Measurements from ENCODE around the gene C11orf54.

C11orf54 gene

GRCh38 chr11:93719310-93719709, 22.2 kb upstream of the C11orf54 start:
- Histone ChIP-seq H3K36me3 (ENCODE audit: control insufficient read depth, insufficient read depth, low read length) (peaks cover 85% of the 10 kb centered on the region), H3K27ac (ENCODE audit: low read depth, low read length, severe bottlenecking) (no peak overlapping the region), H3K4me1 (ENCODE audit: control insufficient read depth, insufficient read depth, low read length, poor library complexity, severe bottlenecking) (no peaks in the 10 kb centered on the region), H3K9me3 (ENCODE audit: control insufficient read depth, low read length) (no peaks in the 10 kb centered on the region), H3K4me3 (ENCODE audit: extremely low read depth, insufficient read depth, low read length, poor library complexity, severe bottlenecking) (no peak overlapping the region)
- no CpG with 5 or more reads among the region's 4 CpGs for WGBS, 2 experiments (ENCODE audit: insufficient coverage in 2 of 2)

GRCh38 chr11:93720522-93720921, 20.9 kb upstream of the C11orf54 start:
- Histone ChIP-seq H3K4me3 (ENCODE audit: extremely low read depth, insufficient read depth, low read length, poor library complexity, severe bottlenecking) (no peak overlapping the region), H3K36me3 (ENCODE audit: control insufficient read depth, insufficient read depth, low read length) (peaks cover 80% of the 10 kb centered on the region), H3K27ac (ENCODE audit: low read depth, low read length, severe bottlenecking) (no peak overlapping the region), H3K4me1 (ENCODE audit: control insufficient read depth, insufficient read depth, low read length, poor library complexity, severe bottlenecking) (no peaks in the 10 kb centered on the region), H3K9me3 (ENCODE audit: control insufficient read depth, low read length) (no peaks in the 10 kb centered on the region)
- 98 to 100% methylated on average over 3 to 4 of the region's 7 CpGs for WGBS, 2 experiments (ENCODE audit: insufficient coverage in 2 of 2)

- Histone ChIP-seq H3K36me3 (ENCODE audit: control insufficient read depth, insufficient read depth, low read length) (peaks cover 90% of the 10 kb centered on the region), H3K27ac (ENCODE audit: low read depth, low read length, severe bottlenecking) (no peak overlapping the region), H3K9me3 (ENCODE audit: control insufficient read depth, low read length) (no peaks in the 10 kb centered on the region), H3K4me1 (ENCODE audit: control insufficient read depth, insufficient read depth, low read length, poor library complexity, severe bottlenecking) (no peaks in the 10 kb centered on the region), H3K4me3 (ENCODE audit: extremely low read depth, insufficient read depth, low read length, poor library complexity, severe bottlenecking) (no peak overlapping the region)
- no CpG with 5 or more reads among the region's 1 CpG for WGBS, 2 experiments (ENCODE audit: insufficient coverage in 2 of 2)
Observed at GRCh38 chr11:93724089-93724488, 17.4 kb upstream of the C11orf54 start.

- H3K4me1 ChIP-seq (ENCODE audit: control insufficient read depth, insufficient read depth, low read length, poor library complexity, severe bottlenecking): no peaks in the 10 kb centered on the region
- H3K36me3 ChIP-seq (ENCODE audit: control insufficient read depth, insufficient read depth, low read length): peaks cover 90% of the 10 kb centered on the region
- peak overlapping the region; percentile 25 for H3K27ac ChIP-seq (ENCODE audit: low read depth, low read length, severe bottlenecking)
- no peaks in the 10 kb centered on the region for H3K9me3 ChIP-seq (ENCODE audit: control insufficient read depth, low read length)
- no peak overlapping the region for H3K4me3 ChIP-seq (ENCODE audit: extremely low read depth, insufficient read depth, low read length, poor library complexity, severe bottlenecking)
- no CpG with 5 or more reads among the region's 4 CpGs for WGBS, 2 experiments (ENCODE audit: insufficient coverage in 2 of 2)
Observed at GRCh38 chr11:93727985-93728791, 13.3 kb upstream of the C11orf54 start.

GRCh38 chr11:93728792-93729128, 12.7 kb upstream of the C11orf54 start:
- H3K9me3 ChIP-seq (ENCODE audit: control insufficient read depth, low read length): no peaks in the 10 kb centered on the region
- peaks cover 90% of the 10 kb centered on the region for H3K36me3 ChIP-seq (ENCODE audit: control insufficient read depth, insufficient read depth, low read length)
- WGBS, 2 experiments (ENCODE audit: insufficient coverage in 2 of 2): no CpG with 5 or more reads among the region's 2 CpGs
- H3K4me1 ChIP-seq (ENCODE audit: control insufficient read depth, insufficient read depth, low read length, poor library complexity, severe bottlenecking): no peaks in the 10 kb centered on the region
- H3K27ac ChIP-seq (ENCODE audit: low read depth, low read length, severe bottlenecking): peak overlapping the region; percentile 25
- H3K4me3 ChIP-seq (ENCODE audit: extremely low read depth, insufficient read depth, low read length, poor library complexity, severe bottlenecking): no peak overlapping the region

- 91 to 100% methylated on average over 1 to 4 of the region's 5 CpGs for WGBS, 2 experiments (ENCODE audit: insufficient coverage in 2 of 2)
- Histone ChIP-seq H3K9me3 (ENCODE audit: control insufficient read depth, low read length) (no peaks in the 10 kb centered on the region), H3K4me3 (ENCODE audit: extremely low read depth, insufficient read depth, low read length, poor library complexity, severe bottlenecking) (no peak overlapping the region), H3K36me3 (ENCODE audit: control insufficient read depth, insufficient read depth, low read length) (peaks cover 91% of the 10 kb centered on the region), H3K27ac (ENCODE audit: low read depth, low read length, severe bottlenecking) (peak overlapping the region; percentile 25), H3K4me1 (ENCODE audit: control insufficient read depth, insufficient read depth, low read length, poor library complexity, severe bottlenecking) (no peaks in the 10 kb centered on the region)
Observed at GRCh38 chr11:93729129-93729616, 12.3 kb upstream of the C11orf54 start.

GRCh38 chr11:93730108-93731107, 11.1 kb upstream of the C11orf54 start:
- Histone ChIP-seq H3K36me3 (ENCODE audit: control insufficient read depth, insufficient read depth, low read length) (peaks cover 96% of the 10 kb centered on the region), H3K4me3 (ENCODE audit: extremely low read depth, insufficient read depth, low read length, poor library complexity, severe bottlenecking) (no peak overlapping the region), H3K4me1 (ENCODE audit: control insufficient read depth, insufficient read depth, low read length, poor library complexity, severe bottlenecking) (peaks cover 2% of the 10 kb centered on the region), H3K9me3 (ENCODE audit: control insufficient read depth, low read length) (no peaks in the 10 kb centered on the region), H3K27ac (ENCODE audit: low read depth, low read length, severe bottlenecking) (peak overlapping the region; percentile 25)
- 94 to 100% methylated on average over 2 of the region's 5 CpGs for WGBS, 2 experiments (ENCODE audit: insufficient coverage in 2 of 2)

- 95 to 100% methylated on average over 2 of the region's 4 CpGs for WGBS, 2 experiments (ENCODE audit: insufficient coverage in 2 of 2)
- H3K36me3 ChIP-seq (ENCODE audit: control insufficient read depth, insufficient read depth, low read length): peaks cover 93% of the 10 kb centered on the region
- no peaks in the 10 kb centered on the region for H3K9me3 ChIP-seq (ENCODE audit: control insufficient read depth, low read length)
- H3K4me3 ChIP-seq (ENCODE audit: extremely low read depth, insufficient read depth, low read length, poor library complexity, severe bottlenecking): no peak overlapping the region
- peaks cover 4% of the 10 kb centered on the region for H3K4me1 ChIP-seq (ENCODE audit: control insufficient read depth, insufficient read depth, low read length, poor library complexity, severe bottlenecking)
- no peak overlapping the region for H3K27ac ChIP-seq (ENCODE audit: low read depth, low read length, severe bottlenecking)
Observed at GRCh38 chr11:93732237-93732892, 9.1 kb upstream of the C11orf54 start.

- WGBS, 2 experiments (ENCODE audit: insufficient coverage in 2 of 2): 93 to 94% methylated on average over 5 to 6 of the region's 6 CpGs
- peak overlapping the region; percentile 52 for H3K27ac ChIP-seq (ENCODE audit: low read depth, low read length, severe bottlenecking)
- no peaks in the 10 kb centered on the region for H3K9me3 ChIP-seq (ENCODE audit: control insufficient read depth, low read length)
- no peak overlapping the region for H3K4me3 ChIP-seq (ENCODE audit: extremely low read depth, insufficient read depth, low read length, poor library complexity, severe bottlenecking)
- peaks cover 5% of the 10 kb centered on the region for H3K4me1 ChIP-seq (ENCODE audit: control insufficient read depth, insufficient read depth, low read length, poor library complexity, severe bottlenecking)
- peaks cover 93% of the 10 kb centered on the region for H3K36me3 ChIP-seq (ENCODE audit: control insufficient read depth, insufficient read depth, low read length)
Observed at GRCh38 chr11:93733474-93733873, 8.0 kb upstream of the C11orf54 start.

GRCh38 chr11:93734427-93735222, 6.8 kb upstream of the C11orf54 start:
- Histone ChIP-seq H3K36me3 (ENCODE audit: control insufficient read depth, insufficient read depth, low read length) (peaks cover 89% of the 10 kb centered on the region), H3K27ac (ENCODE audit: low read depth, low read length, severe bottlenecking) (peak overlapping the region; percentile 3), H3K9me3 (ENCODE audit: control insufficient read depth, low read length) (no peaks in the 10 kb centered on the region), H3K4me1 (ENCODE audit: control insufficient read depth, insufficient read depth, low read length, poor library complexity, severe bottlenecking) (peaks cover 8% of the 10 kb centered on the region), H3K4me3 (ENCODE audit: extremely low read depth, insufficient read depth, low read length, poor library complexity, severe bottlenecking) (no peak overlapping the region)
- 88% methylated on average over 1 of the region's 1 CpG; no CpG with 5 or more reads in 1 of the 2 experiments for WGBS, 2 experiments (ENCODE audit: insufficient coverage in 2 of 2)

Measured in mesodermal cell (in vitro differentiated cells).